ENCODE measurements around the gene CACNA1E.

DNA sequence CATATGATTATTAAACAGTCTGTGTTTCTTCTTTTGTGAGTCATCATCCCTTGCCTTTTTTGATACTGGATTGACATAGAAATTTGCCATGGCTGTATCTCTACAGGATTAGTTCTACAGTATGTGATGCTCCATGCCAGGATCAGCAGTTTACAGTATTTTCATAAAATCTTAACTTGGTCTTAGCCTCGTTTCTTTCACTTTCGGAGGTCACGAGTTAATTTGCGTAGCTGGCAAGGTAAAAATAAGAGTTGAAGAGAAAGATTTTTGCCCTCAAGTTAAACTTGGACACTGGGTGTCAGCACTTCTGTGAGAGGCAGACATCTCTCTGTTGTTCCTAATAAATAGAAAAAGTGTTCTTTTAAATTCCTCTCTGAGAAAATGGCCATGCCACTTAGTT is 79.1 kb downstream of the CACNA1E start:
- TF ChIP-seq POLR2AphosphoS5 (IDR thresholded peaks at IDR 0.05; ENCODE audit: low read depth, low read length) (no peak), FOXP2 (optimal IDR thresholded peaks at IDR 0.05; ENCODE audit: borderline replicate concordance, extremely low read depth, extremely low read length, insufficient read depth) (no peak)
- TF ChIP-seq, protein P1, sequence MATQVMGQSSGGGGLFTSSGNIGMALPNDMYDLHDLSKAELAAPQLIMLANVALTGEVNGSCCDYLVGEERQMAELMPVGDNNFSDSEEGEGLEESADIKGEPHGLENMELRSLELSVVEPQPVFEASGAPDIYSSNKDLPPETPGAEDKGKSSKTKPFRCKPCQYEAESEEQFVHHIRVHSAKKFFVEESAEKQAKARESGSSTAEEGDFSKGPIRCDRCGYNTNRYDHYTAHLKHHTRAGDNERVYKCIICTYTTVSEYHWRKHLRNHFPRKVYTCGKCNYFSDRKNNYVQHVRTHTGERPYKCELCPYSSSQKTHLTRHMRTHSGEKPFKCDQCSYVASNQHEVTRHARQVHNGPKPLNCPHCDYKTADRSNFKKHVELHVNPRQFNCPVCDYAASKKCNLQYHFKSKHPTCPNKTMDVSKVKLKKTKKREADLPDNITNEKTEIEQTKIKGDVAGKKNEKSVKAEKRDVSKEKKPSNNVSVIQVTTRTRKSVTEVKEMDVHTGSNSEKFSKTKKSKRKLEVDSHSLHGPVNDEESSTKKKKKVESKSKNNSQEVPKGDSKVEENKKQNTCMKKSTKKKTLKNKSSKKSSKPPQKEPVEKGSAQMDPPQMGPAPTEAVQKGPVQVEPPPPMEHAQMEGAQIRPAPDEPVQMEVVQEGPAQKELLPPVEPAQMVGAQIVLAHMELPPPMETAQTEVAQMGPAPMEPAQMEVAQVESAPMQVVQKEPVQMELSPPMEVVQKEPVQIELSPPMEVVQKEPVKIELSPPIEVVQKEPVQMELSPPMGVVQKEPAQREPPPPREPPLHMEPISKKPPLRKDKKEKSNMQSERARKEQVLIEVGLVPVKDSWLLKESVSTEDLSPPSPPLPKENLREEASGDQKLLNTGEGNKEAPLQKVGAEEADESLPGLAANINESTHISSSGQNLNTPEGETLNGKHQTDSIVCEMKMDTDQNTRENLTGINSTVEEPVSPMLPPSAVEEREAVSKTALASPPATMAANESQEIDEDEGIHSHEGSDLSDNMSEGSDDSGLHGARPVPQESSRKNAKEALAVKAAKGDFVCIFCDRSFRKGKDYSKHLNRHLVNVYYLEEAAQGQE (IDR thresholded peaks at IDR 0.05; ENCODE audit: insufficient read depth in 1 of 2, low read depth in 2 of 2, low read length in 2 of 2): no peak

Measured in PFSK-1 (cell line).